HG03139 (cell line): Measurements from ENCODE around the gene PRR19.
A peak's percentile ranks its signal among the peaks of the same experiment; 100 is the strongest.
"Not testable (repeated sequence)": the region's sequence is repeated elsewhere in the genome, so short reads cannot be mapped to it uniquely, and the experiment has no call there.

ENCODE experiments used
- ATAC-seq: cut with Tn5 transposase; IDR thresholded peaks from one replicate; pipeline ENCODE4 v1.9.1; 2021; ENCODE audit not compliant: unreplicated experiment

Gene PRR19

DNA sequence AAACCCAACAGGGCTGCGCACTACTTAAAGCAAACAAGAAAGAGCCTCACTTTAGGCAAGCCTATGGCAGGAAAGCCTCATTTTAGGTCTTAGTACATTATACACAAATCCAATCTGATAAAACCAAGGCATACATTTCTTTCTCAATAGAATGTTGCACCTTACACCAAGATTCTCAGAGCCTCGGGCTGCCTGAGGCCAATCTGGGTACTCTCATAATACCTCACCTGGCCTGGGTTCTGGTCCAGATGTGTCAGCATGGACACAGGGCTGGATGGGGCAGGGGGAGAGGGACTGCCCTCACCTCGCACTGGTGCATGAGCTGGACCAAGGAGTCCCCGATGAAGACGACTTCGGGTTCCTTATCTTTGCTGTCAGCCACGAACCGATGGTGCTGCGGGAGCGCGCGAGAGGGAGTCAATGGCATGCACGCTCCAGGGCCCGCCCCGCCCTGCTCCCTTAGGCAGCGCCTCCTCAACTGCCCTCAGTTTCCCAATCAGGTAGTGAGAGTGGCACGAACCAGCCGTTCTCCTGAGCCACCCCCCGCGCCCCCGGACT, at the start of gene PRR19:
Gene PRR19 (plus strand): TSS at position 487 of the 558 bp plus-strand sequence. CDS start 7,453 bp downstream, outside the sequence.
- peak; percentile 13 for ATAC-seq

- ATAC-seq, result no peak
Observed at GRCh38 chr19:42252365-42253244, 49.3 kb upstream of the PRR19 start.

- peak; percentile 17 for ATAC-seq
Observed at GRCh38 chr19:42253245-42254088, 48.5 kb upstream of the PRR19 start.

DNA sequence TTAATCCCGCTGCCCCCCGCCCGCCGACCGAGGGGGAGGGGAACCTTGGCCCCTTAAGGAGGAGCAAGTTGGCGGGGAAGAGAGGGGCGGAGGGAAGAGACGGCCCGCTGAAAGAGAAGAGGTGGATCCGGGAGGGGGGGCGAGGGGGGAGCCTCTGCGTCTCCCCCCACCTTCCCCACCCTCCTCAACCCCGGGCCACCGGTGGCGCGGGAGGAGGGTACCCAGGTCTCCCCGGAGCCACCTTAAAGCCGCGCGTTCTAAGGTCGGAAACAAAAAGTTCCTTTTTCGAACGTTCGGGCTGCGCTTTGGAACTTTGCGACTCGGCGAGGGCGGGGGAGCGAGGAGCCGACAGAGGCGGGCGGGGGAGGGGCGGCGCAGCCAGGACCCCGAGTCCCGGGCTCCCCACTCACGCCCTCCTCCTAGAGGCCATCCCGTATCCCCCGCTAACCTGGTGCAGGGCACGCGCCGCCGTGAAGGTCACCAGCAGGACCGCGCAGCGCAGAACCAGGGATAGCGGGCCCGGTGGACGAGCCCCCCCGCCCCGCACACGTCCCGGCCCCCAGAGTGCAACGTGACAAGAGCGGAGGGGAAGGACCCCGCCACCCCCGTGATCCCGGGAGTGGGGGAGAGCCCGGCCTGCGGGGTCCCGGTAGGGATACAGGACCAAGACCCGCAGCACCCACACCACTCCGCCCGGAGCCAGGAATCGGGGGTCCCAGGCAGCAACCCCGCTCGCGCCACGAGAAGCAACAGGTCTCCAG, 47.7 kb upstream of the PRR19 start:
- peak; percentile 18 for ATAC-seq

- peak; percentile 52 for ATAC-seq
Observed at GRCh38 chr19:42254850-42255765, 46.8 kb upstream of the PRR19 start, which contains the start of gene ERF. Gene ERF, minus strand, starts transcription at chr19:42255128. Its CDS starts 129 bp downstream, at chr19:42254999.

GRCh38 chr19:42255766-42256745, 45.9 kb upstream of the PRR19 start:
- no peak for ATAC-seq

- not testable (repeated sequence) for ATAC-seq
Observed at GRCh38 chr19:42257842-42258241, 44.1 kb upstream of the PRR19 start.

- no peak for ATAC-seq
Observed at GRCh38 chr19:42261763-42262162, 40.2 kb upstream of the PRR19 start.

DNA sequence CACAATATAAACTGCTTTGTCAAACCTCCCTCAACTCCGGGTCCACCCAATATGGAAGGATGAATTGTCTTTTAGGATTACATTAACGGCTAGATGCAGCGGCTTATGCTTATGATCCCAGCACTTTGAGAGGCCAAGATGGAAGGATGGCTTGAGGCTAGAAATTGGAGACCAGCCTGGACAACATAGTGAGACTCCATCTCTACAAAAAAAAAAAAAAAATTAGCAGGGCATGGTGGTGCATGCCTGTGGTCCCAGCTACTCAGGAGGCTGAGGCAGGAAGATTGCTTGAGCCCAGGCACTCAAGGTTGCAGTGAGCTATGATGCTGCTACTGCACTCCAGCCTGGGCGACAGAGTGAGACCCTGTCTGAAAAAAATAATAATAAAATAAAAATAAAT, 35.8 kb upstream of the PRR19 start:
- ATAC-seq, result not testable (repeated sequence)

DNA sequence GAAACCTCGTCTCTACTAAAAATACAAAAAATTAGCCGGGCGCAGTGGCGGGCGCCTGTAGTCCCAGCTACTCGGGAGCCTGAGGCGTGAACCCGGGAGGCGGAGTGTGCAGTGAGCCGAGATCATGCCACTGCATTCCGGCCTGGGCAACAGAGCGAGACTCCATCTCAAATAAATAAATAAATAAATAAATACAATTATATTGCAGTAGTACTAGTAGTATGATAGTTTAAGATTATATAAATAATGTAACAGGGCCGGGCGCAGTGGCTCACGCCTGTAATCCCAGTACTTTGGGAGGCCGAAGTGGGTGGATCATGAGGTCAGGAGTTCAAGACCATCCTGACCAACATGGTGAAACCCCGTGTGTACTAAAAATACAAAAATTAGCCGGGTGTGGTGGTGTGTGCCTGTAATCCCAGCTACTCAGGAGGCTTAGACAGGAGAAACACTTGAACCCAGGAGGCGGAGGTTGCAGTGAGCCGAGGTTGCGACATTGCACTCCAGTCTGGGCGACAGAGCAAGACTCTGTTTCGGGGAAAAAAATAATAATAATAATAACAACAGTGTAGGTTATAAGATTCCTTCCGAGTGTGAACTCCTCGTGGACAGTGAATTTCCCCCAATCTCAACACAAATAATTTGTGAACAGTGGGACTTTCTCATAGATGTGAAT, 34.9 kb upstream of the PRR19 start:
- not testable (repeated sequence) for ATAC-seq

DNA sequence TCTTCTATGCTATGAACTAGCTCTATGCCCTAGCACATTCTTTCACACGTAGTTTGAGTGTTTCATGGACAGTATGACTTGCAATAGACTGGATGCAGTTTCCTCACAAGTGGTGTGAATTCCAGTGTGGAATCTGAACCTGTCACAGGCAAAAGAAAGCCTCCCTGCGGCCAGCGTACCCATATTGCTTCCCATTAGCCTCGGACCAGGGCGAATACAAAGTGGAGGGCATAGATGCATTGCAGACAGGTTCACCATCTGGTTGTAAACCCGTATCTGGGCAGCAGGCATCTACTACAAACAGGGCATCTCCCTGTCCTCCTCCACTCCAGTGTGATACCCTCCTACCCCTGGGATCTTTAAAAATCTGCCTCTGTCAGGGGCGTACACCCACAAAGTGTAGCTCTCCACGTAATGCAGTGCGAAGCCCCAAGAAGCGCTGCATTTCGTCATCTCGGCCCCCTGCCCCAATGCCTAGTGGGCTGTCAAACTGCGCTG, 34.2 kb upstream of the PRR19 start:
- ATAC-seq, result no peak

- ATAC-seq, result peak; percentile 46
Observed at GRCh38 chr19:42268142-42268703, 33.7 kb upstream of the PRR19 start.

DNA sequence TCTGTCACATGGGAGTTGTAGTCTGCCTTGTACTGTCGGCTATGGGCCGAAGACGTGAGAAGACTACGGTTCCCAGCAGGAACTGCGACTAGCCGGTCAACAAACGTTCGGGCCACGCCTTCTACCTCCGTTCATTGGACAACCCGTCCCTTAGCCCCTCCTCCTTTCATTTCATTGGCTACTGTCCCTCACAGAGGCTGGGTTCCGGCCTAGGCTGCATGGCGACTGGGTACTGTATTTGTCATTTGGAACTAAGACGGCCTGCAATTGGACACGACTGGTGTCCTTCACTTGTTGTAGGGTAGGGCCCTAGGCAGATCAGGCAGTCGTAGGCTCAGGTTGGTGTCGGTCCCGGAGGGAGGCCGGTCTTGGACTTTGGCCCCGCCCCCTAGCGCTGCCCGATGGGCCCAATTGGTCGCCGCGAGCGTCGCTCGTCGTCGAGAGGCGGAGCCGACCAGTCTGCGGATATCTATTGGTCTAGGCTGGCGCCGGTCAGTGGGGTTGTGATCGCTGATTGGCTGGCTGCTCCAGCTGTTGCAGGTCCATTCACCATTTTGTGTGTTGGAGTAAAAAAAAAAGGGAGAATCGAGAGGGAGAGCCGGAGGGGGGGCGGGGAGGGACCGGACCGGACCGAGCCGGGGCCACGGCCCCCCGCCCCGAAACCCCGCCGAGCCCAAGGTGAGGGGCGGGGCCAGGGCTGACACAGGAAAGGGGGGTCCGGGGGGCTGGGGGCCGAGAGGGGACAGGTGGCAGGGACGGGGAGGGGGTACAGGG, 33.0 kb upstream of the PRR19 start, which contains the start of gene CIC:
Gene CIC (plus strand): TSS at position 549 of the 774 bp plus-strand sequence. CDS start 2,532 bp downstream, outside the sequence.
- ATAC-seq, result peak; percentile 72

DNA sequence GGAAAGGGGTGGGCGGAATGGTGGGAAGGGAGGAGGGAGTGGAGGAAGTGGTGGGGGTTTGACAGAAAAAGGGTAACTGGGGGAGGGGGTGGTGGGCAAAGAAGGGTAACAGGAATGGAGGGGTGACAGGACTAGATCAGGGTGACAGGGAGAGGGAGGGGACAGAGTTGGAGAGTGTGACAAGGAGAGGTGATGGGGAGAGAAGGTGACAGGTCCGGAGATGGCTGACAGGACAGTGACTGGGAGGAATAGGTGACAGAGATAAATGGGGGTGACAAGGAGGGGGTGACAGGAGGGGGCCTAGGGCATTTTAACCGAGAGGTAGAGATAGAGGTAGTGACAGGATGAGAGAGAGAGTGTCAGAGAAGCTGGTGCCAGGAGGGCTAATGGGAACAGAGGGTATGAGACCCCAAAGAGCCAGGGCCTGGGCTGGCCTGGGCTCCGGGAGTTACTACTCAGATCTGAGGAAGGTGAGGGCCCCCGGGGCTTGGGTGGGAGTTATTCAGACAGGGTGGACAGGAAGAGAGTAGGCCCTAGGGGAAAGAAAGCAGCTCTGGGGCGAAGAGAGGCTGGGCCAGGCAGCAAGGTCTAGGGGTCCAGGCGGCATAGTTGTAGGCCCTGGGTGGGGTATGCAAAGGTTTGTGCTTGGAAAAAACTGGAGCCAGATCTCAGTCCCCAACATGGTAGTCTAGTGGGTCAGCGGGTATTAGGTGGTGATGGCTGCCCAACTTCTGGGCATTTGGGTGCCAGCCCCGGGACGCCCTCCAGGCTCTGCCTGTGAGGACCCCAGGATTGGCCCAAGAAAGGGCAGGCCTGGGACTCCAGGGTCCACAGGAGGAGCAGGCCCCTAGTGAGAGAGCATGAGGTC, 32.2 kb upstream of the PRR19 start:
- ATAC-seq, result no peak

DNA sequence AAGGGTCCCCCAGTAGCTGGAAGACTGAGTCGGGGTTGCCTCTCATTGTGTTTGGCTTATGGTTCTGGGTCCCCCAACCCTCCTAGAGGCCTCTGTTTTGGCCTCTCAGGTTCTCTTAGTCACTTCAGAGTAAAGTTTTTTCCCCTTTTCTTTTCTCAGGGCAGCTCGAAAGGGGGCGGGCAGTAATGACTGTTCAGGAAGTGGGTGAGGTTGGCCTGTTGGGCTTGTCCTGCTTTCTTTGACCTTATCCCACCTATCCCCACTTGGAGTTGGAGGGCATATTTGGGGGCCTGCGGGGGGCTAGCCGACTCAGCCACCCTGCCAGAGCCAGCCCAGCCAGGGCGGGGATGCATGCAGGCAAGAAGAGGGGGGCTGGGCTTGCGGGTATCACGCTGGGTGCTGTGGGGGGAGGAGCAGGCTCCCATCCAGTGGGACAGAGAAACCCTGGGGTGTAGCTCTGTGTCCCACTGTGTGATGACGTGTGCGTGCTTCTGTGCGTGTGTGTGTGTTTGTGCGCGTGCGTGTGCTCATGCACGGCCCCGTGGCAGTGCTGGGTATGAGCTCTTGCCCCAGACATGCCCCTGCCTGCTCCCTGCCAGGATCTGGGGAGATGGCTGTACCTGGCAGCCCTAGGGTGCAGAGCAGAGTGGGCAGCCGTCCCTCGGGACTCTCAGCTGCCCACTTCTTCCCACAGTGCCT, 31.4 kb upstream of the PRR19 start:
- no peak for ATAC-seq
